ENCODE results near the gene RAB40C.

Gene RAB40C

GRCh38 chr16:574021-574760 lies 15.7 kb upstream of the RAB40C start:
- FAIRE-seq (no peak), DNase-seq (ENCODE audit: insufficient read length, low spot score) (no peak)

- DNase-seq (ENCODE audit: insufficient read length, low spot score) (no peak), FAIRE-seq (no peak)
Measured at GRCh38 chr16:575354-576196, 14.3 kb upstream of the RAB40C start.

GRCh38 chr16:576197-576822 lies 13.6 kb upstream of the RAB40C start:
- FAIRE-seq, result no peak
- DNase-seq (ENCODE audit: insufficient read length, low spot score), result no peak

DNA sequence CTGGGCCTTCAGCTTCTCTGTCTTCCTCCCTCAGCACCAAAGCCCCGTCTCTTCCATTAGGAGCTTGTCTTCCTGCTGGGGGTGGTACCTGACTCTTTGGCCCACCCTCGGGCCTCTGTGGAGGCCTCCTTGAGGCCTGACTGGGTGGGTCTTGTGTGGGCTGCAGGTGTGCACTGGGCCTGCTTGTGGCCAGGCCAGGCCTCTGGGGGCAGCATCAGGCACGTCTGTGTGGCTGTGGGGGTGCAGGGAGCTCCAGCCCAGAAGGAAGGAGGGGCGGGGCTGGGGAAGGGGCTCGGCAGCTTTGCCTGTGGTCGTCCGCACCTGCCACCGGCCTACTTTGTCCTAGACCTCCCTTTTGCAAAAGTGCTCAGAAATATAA lies 13.1 kb upstream of the RAB40C start:
- FAIRE-seq (no peak), DNase-seq (ENCODE audit: insufficient read length, low spot score) (no peak)

DNA sequence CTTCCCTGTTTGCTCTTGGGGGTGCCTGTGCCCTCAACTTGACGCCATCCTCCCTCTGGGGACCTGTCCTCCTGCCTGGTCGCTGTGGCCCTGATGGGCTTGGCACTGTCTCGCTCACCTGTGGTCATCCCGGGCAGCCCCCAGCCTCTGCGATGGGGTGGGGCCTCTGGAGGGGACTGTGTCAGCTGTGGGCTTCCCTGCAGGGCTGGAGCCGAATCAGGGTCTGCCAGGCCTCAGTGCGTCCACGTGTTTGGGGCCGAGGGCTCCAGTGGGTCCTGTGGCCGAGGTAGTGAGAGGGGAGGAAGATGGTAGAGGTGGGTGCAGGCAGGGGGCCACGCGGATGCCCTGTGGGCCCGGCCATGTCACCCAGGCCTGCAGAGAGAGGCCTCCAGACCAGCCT lies 12.1 kb upstream of the RAB40C start:
- DNase-seq (ENCODE audit: insufficient read length, low spot score), result no peak
- no peak for FAIRE-seq

- no peak for FAIRE-seq
- no peak for DNase-seq (ENCODE audit: insufficient read length, low spot score)
Measured at GRCh38 chr16:578232-578869, 11.5 kb upstream of the RAB40C start.

DNA sequence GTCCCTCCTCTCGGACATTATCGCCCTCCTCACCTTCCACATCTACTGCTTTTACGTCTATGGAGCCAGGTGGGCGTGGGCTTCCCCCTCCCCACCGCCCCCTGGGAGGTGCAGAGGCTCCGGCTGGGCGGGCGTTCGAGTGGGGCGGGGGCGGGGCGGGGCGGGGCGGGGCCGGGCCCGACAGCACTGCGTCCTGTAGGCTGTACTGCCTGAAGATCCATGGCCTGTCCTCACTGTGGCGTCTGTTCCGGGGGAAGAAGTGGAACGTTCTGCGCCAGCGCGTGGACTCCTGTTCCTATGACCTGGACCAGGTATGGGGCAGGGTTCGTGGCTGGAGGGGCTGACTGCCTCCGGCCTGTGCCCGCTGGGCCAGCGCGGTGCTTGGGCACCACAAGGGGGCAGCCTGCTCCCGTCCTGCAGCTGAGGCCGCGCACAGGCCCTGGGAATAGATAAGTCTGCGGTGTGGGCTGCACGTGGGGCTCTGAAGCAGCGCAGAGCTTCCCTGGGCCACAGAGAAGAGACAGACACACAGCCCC lies 10.9 kb upstream of the RAB40C start:
- FAIRE-seq (peak; percentile 42), DNase-seq (ENCODE audit: insufficient read length, low spot score) (peak; percentile 91)

GRCh38 chr16:580141-580945 lies 9.5 kb upstream of the RAB40C start:
- no peak for DNase-seq (ENCODE audit: insufficient read length, low spot score)
- FAIRE-seq, result no peak

GRCh38 chr16:580946-581498 lies 8.8 kb upstream of the RAB40C start:
- no peak for FAIRE-seq
- no peak for DNase-seq (ENCODE audit: insufficient read length, low spot score)

DNA sequence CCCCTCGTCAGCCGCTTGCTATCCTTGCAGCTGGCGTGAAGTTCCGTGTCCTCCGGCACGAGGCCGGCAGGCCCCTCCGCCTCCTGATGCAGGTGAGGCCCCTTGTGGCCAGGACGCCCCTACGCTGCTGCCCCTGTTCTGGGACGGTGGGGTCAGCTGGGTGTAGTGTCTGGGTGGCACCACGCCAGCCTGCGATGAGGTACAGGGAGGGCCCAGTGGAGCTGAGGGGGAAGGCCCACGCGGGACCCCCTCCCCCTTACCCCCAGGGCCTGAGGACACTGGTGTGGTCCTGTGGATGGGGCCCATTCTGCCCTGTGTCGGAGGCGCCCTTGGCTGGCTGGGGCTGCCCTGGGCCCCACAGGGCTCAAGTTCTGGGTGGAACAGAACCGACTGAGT lies 7.7 kb upstream of the RAB40C start:
- FAIRE-seq (no peak), DNase-seq (ENCODE audit: insufficient read length, low spot score) (no peak)

DNA sequence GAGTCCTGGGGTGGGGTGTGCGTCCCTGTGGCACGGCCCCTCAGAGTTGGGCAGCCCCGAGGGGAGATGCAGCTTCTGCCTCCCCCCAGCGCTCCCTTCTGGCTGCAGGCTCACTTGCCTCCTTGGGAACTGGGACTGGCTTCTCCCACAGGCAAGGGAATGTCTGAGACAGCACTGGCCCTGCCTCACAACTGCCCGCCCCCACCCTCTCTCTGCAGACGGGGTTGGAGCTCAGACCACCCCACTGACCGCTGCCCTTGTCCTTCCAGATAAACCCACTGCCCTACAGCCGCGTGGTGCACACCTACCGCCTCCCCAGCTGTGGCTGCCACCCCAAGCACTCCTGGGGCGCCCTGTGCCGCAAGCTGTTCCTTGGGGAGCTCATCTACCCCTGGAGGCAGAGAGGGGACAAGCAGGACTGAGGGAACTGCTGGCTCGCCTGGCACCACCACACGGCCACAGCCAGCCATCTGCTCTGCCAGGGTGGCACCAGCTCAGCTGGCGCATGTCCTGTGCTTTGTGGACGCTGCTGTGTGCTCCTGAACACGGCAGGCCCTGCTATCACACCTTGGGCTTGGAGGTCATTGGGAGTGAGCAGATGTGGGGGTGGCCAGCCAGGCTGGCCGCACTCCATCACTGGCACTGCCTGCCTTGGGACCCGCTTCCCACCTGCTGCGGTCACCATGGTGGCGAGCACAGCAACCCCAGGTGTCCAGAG lies 7.1 kb upstream of the RAB40C start:
- DNase-seq (ENCODE audit: insufficient read length, low spot score) (no peak), FAIRE-seq (no peak)

- FAIRE-seq, result no peak
Measured at GRCh38 chr16:583470-583814, 6.4 kb upstream of the RAB40C start.

GRCh38 chr16:583815-584591 lies 5.9 kb upstream of the RAB40C start:
- no peak for FAIRE-seq
- no peak for DNase-seq (ENCODE audit: insufficient read length, low spot score)

More at GRCh38 chr16:583470-583814, 6.4 kb upstream of the RAB40C start:
- no peak for DNase-seq (ENCODE audit: insufficient read length, low spot score)

DNA sequence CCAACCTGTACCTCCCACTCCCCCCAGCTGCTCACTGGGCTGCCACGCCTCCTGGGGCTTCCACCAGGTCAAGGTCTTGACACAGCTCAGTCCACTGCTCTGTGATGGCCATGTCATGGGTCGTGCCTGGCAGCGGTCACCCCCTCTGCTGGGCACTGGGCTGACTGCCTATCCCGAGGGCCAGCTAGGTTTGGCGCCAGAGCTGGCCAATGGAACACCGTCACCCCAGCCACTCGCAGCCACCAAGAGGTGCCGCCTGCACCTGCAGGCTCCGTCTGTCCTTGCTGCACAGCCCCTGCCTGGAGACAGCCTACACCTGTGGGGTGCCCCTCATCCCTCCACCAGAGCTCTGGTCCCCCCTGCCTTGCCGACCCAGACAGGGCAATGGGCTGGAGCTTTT lies 4.5 kb upstream of the RAB40C start:
- FAIRE-seq (no peak), DNase-seq (ENCODE audit: insufficient read length, low spot score) (no peak)

GRCh38 chr16:586047-586644 lies 3.7 kb upstream of the RAB40C start:
- DNase-seq (ENCODE audit: insufficient read length, low spot score) (no peak), FAIRE-seq (no peak)

DNA sequence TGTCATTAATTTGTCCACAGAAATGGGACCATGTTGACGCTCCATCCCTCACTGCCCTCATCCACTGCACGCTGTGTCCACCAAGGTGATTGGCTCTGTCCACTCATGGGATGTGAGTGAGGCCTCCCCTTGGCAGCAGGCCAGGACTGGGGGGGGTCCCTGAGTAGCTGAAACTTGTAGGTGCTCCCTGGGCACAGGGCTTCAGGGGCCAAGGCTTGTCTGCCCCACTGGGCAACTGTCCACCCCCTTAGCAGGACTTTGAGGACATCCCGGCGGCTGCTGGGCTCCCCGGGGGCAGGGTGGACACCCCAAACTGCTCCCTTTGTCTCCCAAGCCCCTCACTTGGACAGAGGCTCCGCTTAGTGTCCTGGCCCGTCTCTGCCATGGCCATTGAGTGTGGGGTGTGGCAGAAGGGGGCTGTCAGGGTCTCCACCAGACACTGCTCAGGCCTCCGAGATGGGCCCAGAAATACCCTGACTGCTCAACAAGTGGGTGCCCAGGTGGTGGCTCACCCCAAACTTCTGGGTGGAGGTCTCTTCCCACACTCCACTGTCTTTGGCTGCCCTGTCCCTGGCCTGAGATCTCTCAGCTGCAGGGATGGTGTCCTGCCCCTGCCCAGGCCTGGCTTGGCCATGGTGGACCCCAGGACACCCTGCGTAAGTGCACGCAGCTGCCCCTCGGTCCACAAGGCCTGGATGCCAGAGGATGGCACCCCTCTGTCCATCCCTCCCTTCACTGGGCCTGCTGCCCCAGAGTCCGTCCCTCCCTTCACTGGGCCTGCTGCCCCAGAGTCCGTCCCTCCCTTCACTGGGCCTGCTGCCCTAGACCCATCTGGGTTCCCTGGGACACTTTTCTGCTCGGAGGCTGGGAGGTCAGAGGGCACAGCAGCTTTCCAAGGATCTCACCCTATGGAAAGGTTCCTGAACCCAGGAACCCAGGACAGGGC lies 2.9 kb upstream of the RAB40C start:
- DNase-seq (ENCODE audit: insufficient read length, low spot score), result no peak
- FAIRE-seq, result no peak

- peak; percentile 42 for FAIRE-seq
- DNase-seq (ENCODE audit: insufficient read length, low spot score), result no peak
Measured at GRCh38 chr16:588639-588888, 1.3 kb upstream of the RAB40C start.

Data from GM19239 (cell line).